ENCODE measurements around the gene TMEM109. TPM values are rescaled to one million over a fixed set of nuclear protein-coding genes. Genes with fewer than 3 reads are reported as not detected.

TMEM109 gene
- total RNA-seq, 1 donor = 44.1 TPM

DNA sequence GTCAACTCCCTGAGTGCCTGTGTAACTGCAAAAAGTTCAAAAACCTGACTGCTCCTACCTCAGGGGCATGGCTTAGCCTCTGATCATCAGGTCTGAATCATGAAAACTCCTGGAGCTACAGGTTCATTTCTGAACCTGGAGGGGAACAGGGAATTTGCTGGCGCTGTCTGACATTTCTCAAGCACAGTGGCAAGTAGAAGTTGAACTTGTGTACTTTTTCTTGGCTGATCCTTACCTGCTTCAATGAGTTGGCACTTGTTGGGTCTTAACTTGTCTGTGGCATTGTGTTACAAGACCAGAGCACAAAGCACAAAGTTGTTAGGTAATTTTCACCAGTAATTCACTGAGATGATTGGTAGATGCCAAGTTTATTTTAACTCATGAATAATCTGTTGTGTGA, 3.3 kb downstream of the TMEM109 start:
- DNase-seq (ENCODE audit: low read depth) = no peak
- TF ChIP-seq, protein P1, sequence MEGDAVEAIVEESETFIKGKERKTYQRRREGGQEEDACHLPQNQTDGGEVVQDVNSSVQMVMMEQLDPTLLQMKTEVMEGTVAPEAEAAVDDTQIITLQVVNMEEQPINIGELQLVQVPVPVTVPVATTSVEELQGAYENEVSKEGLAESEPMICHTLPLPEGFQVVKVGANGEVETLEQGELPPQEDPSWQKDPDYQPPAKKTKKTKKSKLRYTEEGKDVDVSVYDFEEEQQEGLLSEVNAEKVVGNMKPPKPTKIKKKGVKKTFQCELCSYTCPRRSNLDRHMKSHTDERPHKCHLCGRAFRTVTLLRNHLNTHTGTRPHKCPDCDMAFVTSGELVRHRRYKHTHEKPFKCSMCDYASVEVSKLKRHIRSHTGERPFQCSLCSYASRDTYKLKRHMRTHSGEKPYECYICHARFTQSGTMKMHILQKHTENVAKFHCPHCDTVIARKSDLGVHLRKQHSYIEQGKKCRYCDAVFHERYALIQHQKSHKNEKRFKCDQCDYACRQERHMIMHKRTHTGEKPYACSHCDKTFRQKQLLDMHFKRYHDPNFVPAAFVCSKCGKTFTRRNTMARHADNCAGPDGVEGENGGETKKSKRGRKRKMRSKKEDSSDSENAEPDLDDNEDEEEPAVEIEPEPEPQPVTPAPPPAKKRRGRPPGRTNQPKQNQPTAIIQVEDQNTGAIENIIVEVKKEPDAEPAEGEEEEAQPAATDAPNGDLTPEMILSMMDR (IDR thresholded peaks at IDR 0.05; ENCODE audit: insufficient read depth, low read length) = no peak
- no peak overlapping the region for H3K4me3 ChIP-seq (ENCODE audit: low read depth, low read length)

DNA sequence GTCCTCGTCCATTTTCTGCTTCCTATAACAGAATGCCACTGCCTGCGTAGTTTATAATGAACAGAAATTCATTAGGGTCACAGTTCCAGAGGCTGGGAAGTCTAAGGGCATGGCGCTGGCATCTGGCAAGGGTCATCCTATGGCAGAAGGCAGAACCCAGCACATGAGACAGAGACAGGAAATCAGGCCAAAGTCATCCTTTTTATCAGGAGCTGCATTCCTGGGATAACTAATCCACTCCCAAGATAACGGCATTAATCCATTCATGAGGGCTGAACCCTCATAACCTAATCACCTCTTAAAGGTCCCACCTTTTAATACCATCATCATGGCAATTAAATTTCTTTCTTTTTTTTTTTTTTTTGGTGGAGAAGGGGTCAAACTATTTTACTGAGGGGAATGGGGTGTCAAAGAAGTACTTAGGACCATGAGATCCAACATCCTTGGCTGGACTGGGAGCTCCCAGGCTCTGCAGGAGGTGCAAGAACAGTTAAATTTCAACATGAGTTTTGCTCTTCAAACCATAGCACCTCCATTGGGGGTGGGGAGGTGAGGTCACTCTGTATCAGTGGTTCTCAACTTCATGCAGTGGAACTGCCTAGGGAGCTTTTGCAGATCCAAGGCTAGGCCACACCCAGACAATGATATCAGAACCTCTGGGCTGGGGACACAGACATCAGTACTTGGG, 4.4 kb downstream of the TMEM109 start:
- no peak for DNase-seq (ENCODE audit: low read depth)
- TF ChIP-seq, protein P1 (IDR thresholded peaks at IDR 0.05; ENCODE audit: insufficient read depth, low read length) = no peak

DNA sequence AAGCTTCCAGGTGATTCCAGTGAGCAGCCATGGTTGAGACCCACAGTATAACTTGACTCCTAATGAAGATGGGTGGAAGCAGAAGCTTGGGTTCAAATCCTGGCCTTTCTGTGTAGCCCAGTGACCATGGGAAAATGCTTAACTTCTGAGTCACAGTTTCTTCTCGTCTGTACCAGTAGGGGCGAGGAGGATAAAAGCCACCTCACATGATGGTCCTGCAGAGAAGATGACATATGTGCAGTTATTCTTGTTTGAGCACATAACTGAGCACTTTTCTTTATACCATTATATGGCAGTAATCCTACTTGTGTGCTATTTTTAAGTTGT, 4.9 kb downstream of the TMEM109 start:
- TF ChIP-seq, protein P1 (IDR thresholded peaks at IDR 0.05; ENCODE audit: insufficient read depth, low read length) = no peak
- DNase-seq (ENCODE audit: low read depth) = peak; percentile 23
- H3K4me3 ChIP-seq (ENCODE audit: low read depth, low read length) = no peak overlapping the region

More for the DNA sequence above, 4.4 kb downstream of the TMEM109 start:
- H3K4me3 ChIP-seq (ENCODE audit: low read depth, low read length) = no peak overlapping the region

DNA sequence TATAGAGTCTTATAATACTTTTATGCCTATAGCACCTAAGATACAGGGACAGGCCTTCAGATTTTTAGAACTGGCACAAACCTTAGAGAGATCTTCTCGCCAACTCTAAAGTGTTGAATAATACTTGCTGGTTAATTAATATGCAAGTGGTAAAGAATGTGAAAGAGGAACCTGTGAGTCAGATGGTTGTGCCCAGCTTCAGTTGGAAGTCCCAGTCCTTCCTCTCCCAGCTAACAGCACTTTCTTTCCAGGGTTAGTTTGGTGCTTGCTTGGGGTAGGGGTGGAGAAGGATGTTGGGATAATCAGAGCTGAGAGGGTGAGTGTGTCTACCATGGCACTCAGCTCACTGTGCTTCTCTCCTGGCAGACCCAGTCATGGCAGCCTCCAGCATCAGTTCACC, 5.4 kb downstream of the TMEM109 start:
- H3K4me3 ChIP-seq (ENCODE audit: low read depth, low read length) = no peak overlapping the region
- TF ChIP-seq, protein P1 (IDR thresholded peaks at IDR 0.05; ENCODE audit: insufficient read depth, low read length) = no peak
- DNase-seq (ENCODE audit: low read depth) = no peak

DNA sequence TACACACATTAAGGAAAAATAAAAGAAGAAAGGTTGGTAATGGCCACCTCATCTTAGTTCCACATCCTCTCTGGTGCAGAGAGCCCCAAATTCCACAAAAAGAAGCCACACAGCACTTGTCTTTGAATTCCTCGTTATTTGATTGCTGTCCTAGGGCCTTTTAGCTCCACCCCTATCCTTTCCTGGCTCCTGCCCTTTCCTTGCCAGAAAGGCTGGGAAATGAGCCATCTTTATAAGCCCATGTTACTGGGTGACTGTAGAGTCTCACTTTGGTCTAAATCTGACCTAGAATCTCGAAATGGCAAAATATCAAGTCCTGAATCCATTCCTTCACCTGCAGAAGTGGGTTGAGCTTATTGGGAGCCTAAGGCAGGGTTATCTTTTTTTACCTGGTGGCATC, 6.0 kb downstream of the TMEM109 start:
- TF ChIP-seq, protein P1 (IDR thresholded peaks at IDR 0.05; ENCODE audit: insufficient read depth, low read length) = no peak
- peak; percentile 35 for DNase-seq (ENCODE audit: low read depth)
- no peak overlapping the region for H3K4me3 ChIP-seq (ENCODE audit: low read depth, low read length)

DNA sequence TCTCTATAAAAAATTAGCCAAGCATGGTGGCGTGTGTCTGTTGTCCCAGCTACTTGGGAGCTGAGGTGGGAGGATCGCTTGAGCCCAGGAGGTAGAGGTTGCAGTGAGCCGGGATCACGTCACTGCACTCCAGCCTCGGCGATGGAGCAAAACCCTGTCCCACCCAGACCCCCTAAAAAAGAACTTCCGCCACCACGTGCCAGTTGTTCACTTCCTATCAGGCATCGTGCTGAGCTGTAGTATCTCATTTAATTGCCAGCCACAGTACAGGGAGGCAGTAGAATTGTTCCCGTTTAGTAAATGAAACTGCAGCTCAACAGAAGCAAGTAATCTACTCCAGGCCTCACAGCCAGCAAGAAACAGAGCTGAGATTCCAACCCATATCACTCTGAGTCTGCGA, 7.3 kb downstream of the TMEM109 start:
- H3K4me3 ChIP-seq (ENCODE audit: low read depth, low read length) = no peak overlapping the region
- no peak for DNase-seq (ENCODE audit: low read depth)
- TF ChIP-seq, protein P1 (IDR thresholded peaks at IDR 0.05; ENCODE audit: insufficient read depth, low read length) = no peak

DNA sequence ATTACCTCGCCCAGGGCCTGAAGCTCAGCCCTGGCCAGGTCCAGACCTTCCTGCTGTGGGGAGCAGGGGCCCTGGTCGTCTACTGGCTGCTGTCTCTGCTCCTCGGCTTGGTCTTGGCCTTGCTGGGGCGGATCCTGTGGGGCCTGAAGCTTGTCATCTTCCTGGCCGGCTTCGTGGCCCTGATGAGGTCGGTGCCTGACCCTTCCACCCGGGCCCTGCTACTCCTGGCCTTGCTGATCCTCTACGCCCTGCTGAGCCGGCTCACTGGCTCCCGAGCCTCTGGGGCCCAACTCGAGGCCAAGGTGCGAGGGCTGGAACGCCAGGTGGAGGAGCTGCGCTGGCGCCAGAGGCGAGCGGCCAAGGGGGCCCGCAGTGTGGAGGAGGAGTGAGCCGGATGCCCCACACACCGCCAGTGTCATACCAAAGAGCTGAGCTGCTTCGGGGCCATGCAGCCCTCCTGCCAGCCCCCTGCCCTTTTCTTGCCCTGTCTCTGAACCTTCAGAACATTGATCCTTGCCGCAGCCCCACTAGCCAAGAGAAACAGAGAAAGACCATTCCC, 7.9 kb downstream of the TMEM109 start:
- H3K4me3 ChIP-seq (ENCODE audit: low read depth, low read length) = no peak overlapping the region
- no peak for DNase-seq (ENCODE audit: low read depth)
- TF ChIP-seq, protein P1 (IDR thresholded peaks at IDR 0.05; ENCODE audit: insufficient read depth, low read length) = no peak
